PC-3 (cell line): ENCODE results near the gene AANAT. TPM values are rescaled to one million over a fixed set of nuclear protein-coding genes. Genes with fewer than 3 reads are reported as not detected.

Source experiments
- ATAC-seq: fragments of 200-7000 bp; cut with Tn5 transposase; 2 replicates; pipeline ENCODE4 v1.9.1; 2020; ENCODE audit warnings: mild to moderate bottlenecking, moderate library complexity
- BruUV-seq: library from RNA; stranded (reverse); fragments of 400-500 nt; replicated peaks from 2 replicates; lab custom pipeline; 2021; lab: Mats Ljungman, UMichigan
- CTCF ChIA-PET: fragments of 300-600 bp; sonication (Branson Sonifier 250); formaldehyde crosslinking; loops from one replicate; lab custom pipeline; 2022; ENCODE audit warnings: antibody characterized with exemption; lab: Charles Lee
- POLR2A ChIA-PET: fragments of 300-600 bp; sonication (Branson Sonifier 250); formaldehyde crosslinking; loops from one replicate; lab custom pipeline; 2022; ENCODE audit warnings: antibody characterized with exemption; ENCODE audit not compliant: unreplicated experiment; lab: Charles Lee
- DNase-seq: peaks from one replicate; pipeline ENCODE4 v3.0.0-alpha.2; 2015
- H2AFZ ChIP-seq: fragments of 300-600 bp; sonication (generic); 2 replicates; pipeline ENCODE4 v1.6.0; 2016; ENCODE audit warnings: antibody characterized with exemption, low read length
- H3F3A ChIP-seq: fragments of 300-600 bp; sonication (generic); one replicate; pipeline ENCODE4 v1.6.0; 2017; ENCODE audit warnings: antibody characterized with exemption, low read length, control low read depth, mild to moderate bottlenecking; ENCODE audit not compliant: unreplicated experiment
- H3K27ac ChIP-seq: fragments of 300-600 bp; sonication (generic); 2 replicates; pipeline ENCODE4 v1.5.1; 2016; ENCODE audit warnings: mild to moderate bottlenecking, low read length
- H3K27me3 ChIP-seq: fragments of 300-600 bp; sonication (generic); 2 replicates; pipeline ENCODE4 v1.6.1; 2016; ENCODE audit warnings: low read length, mixed read lengths
- H3K36me3 ChIP-seq: fragments of 300-600 bp; sonication (generic); 2 replicates; pipeline ENCODE4 v1.6.1; 2016; ENCODE audit warnings: low read depth, mixed run types, low read length, mixed read lengths
- H3K4me1 ChIP-seq: fragments of 300-600 bp; sonication (generic); 2 replicates; pipeline ENCODE4 v1.5.1; 2016; ENCODE audit warnings: low read length; ENCODE audit not compliant: insufficient read depth
- H3K4me2 ChIP-seq: fragments of 300-600 bp; sonication (generic); 2 replicates; pipeline ENCODE4 v1.6.0; 2016; ENCODE audit warnings: low read length
- H3K4me3 ChIP-seq: fragments of 300-600 bp; sonication (generic); 2 replicates; pipeline ENCODE4 v1.5.1; 2016; ENCODE audit warnings: mild to moderate bottlenecking, low read length, mixed read lengths
- H3K79me2 ChIP-seq: fragments of 300-600 bp; sonication (generic); 2 replicates; pipeline ENCODE4 v1.6.1; 2017; ENCODE audit warnings: low read length, mixed read lengths
- H3K9ac ChIP-seq: fragments of 300-600 bp; sonication (generic); 2 replicates; pipeline ENCODE4 v1.6.0; 2016; ENCODE audit warnings: mild to moderate bottlenecking, low read length
- H3K9me2 ChIP-seq: fragments of 300-600 bp; sonication (generic); replicated peaks from 2 replicates; pipeline ENCODE4 v1.6.1; 2016; ENCODE audit warnings: mixed run types, low read length, mixed read lengths
- H3K9me3 ChIP-seq: fragments of 300-600 bp; sonication (generic); 2 replicates; pipeline ENCODE4 v1.6.1; 2016; ENCODE audit warnings: low read length, mixed read lengths
- H4K20me1 ChIP-seq: fragments of 300-600 bp; sonication (generic); 2 replicates; pipeline ENCODE4 v1.6.1; 2016; ENCODE audit warnings: low read length, mixed read lengths
- CTCF ChIP-seq: fragments of 300-600 bp; sonication (generic); conservative IDR thresholded peaks from 2 replicates; pipeline ENCODE4 v1.5.1; 2017; ENCODE audit warnings: antibody characterized with exemption, low read depth, mild to moderate bottlenecking, low read length
- EZH2 ChIP-seq: fragments of 300-600 bp; sonication (generic); IDR thresholded peaks from one replicate; pipeline ENCODE4 v1.6.1; 2017; ENCODE audit warnings: antibody characterized with exemption, mild to moderate bottlenecking, low read length; ENCODE audit not compliant: unreplicated experiment
- EZH2phosphoT487 ChIP-seq: fragments of 300-600 bp; sonication (generic); IDR thresholded peaks from 2 replicates; pipeline ENCODE4 v1.6.1; 2018; ENCODE audit warnings: mild to moderate bottlenecking, antibody characterized with exemption, low read length, borderline replicate concordance
- intact Hi-C: fragments of 100-400 bp; cut with micrococcal nuclease; formaldehyde crosslinking; loops from 2 replicates; pipeline ENCODE4 v1.9.0; 2023
- total RNA-seq: library from RNA; depleted of rRNA; stranded (reverse); fragments of >200 nt; gene quantifications from 2 replicates; pipeline ENCODE4 v1.2.3, GENCODE V29; 2014

The AANAT gene
- total RNA-seq, 1 experiment from 2014 or later, result not detected

GRCh38 chr17:76453431-76453743, 14.0 kb upstream of the AANAT start:
- H3K9me3 ChIP-seq, result no peaks in the 10 kb centered on the region
- peaks cover 27% of the 10 kb centered on the region for H3K4me1 ChIP-seq
- intact Hi-C loops, result no loop called here
- peaks cover 5% of the 10 kb centered on the region for H3F3A ChIP-seq
- no peak overlapping the region for H2AFZ ChIP-seq
- H3K27ac ChIP-seq, result no peak overlapping the region
- BruUV-seq, result no TSS peak
- H3K4me3 ChIP-seq, result no peak overlapping the region
- POLR2A ChIA-PET, result interaction anchor here (0.6 kb wide), 1 partner anchor 54 kb away, joined by 3 read pairs; no protein-coding TSS in a partner anchor
- TF ChIP-seq EZH2phosphoT487, result no peak
- TF ChIP-seq EZH2, result no peak
- no peak for TF ChIP-seq CTCF
- peaks cover 46% of the 10 kb centered on the region for H3K79me2 ChIP-seq
- ATAC-seq (no peak), DNase-seq (no peak)
- no peak overlapping the region for H3K4me2 ChIP-seq
- CTCF ChIA-PET, result no interaction called here
- H3K9me2 ChIP-seq, result no peaks in the 10 kb centered on the region
- H3K9ac ChIP-seq, result no peak overlapping the region
- H3K27me3 ChIP-seq, result no peaks in the 10 kb centered on the region
- H3K36me3 ChIP-seq, result no peaks in the 10 kb centered on the region
- peaks cover 30% of the 10 kb centered on the region for H4K20me1 ChIP-seq

- Histone ChIP-seq H3K9ac (no peak overlapping the region), H3K36me3 (no peaks in the 10 kb centered on the region), H3K79me2 (no peaks in the 10 kb centered on the region), H3K4me2 (no peak overlapping the region), H2AFZ (peak overlapping the region; percentile 14; the same call in 1 of the 2 replicates), H3F3A (no peaks in the 10 kb centered on the region), H4K20me1 (no peaks in the 10 kb centered on the region), H3K9me3 (no peaks in the 10 kb centered on the region), H3K27me3 (no peaks in the 10 kb centered on the region), H3K4me3 (no peak overlapping the region), H3K4me1 (no peaks in the 10 kb centered on the region), H3K27ac (no peak overlapping the region), H3K9me2 (no peaks in the 10 kb centered on the region)
- ChIA-PET POLR2A (interaction anchor here (0.6 kb wide), 4 partner anchors 54 to 95 kb away, joined by 3 to 5 read pairs (median 3); partner anchors contain the start of gene SPHK1), CTCF (interaction anchor here (0.5 to 3.1 kb wide), 23 partner anchors 9 to 323 kb away, joined by 3 to 50 read pairs (median 5); partner anchors contain the start of genes AANAT, RHBDF2 and SPHK1)
- DNase-seq, result peak; percentile 86
- intact Hi-C loops, result loop anchor here (1.0 kb wide), 1 partner anchor 51 kb away; no protein-coding TSS in a partner anchor
- no TSS peak for BruUV-seq
- TF ChIP-seq CTCF (peak; percentile 91), EZH2 (no peak), EZH2phosphoT487 (no peak)
- peak; percentile 97 for ATAC-seq
These were observed 8.6 kb upstream of the AANAT start for GRCh38 chr17:76458580-76459490.

- no peak overlapping the region for H3K27ac ChIP-seq
- intact Hi-C loops, result loop anchor here (1.0 kb wide), 1 partner anchor 47 kb away; no protein-coding TSS in a partner anchor
- no peaks in the 10 kb centered on the region for H3K9me2 ChIP-seq
- TF ChIP-seq CTCF, result no peak
- TF ChIP-seq EZH2phosphoT487, result no peak
- TF ChIP-seq EZH2, result no peak
- no peak overlapping the region for H2AFZ ChIP-seq
- H3K79me2 ChIP-seq, result no peaks in the 10 kb centered on the region
- no peak overlapping the region for H3K9ac ChIP-seq
- CTCF ChIA-PET, result interaction anchor here (1.1 to 3.1 kb wide), 3 partner anchors 8 to 222 kb away, joined by 3 to 50 read pairs (median 3); partner anchors contain the start of gene AANAT
- H3K4me2 ChIP-seq, result no peak overlapping the region
- DNase-seq (no peak), ATAC-seq (no peak)
- no peaks in the 10 kb centered on the region for H3F3A ChIP-seq
- no peaks in the 10 kb centered on the region for H3K27me3 ChIP-seq
- no peaks in the 10 kb centered on the region for H4K20me1 ChIP-seq
- no peak overlapping the region for H3K4me3 ChIP-seq
- no peaks in the 10 kb centered on the region for H3K4me1 ChIP-seq
- POLR2A ChIA-PET, result interaction anchor here (0.6 kb wide), 1 partner anchor 75 kb away, joined by 3 read pairs; the partner anchor contains the start of gene SPHK1
- no peaks in the 10 kb centered on the region for H3K36me3 ChIP-seq
- BruUV-seq, result no TSS peak
- no peaks in the 10 kb centered on the region for H3K9me3 ChIP-seq
These were observed 7.7 kb upstream of the AANAT start for GRCh38 chr17:76459674-76460073.
